Stimulated activated CD4-positive, alpha-beta T cell treated with anti-CD3 and anti-CD28 coated beads, Interleukin-2, amount 100 ng/mL, for 24 hours (primary cell): ENCODE results near the gene HACD1.
A peak's percentile ranks its signal among the peaks of the same experiment; 100 is the strongest.
"Not testable (repeated sequence)": the region's sequence is repeated elsewhere in the genome, so short reads cannot be mapped to it uniquely, and the experiment has no call there.

Experiments
- DNase-seq, 2 donors: peaks; one replicate each; pipeline ENCODE4 v3.0.0-alpha.2; 2020

Gene HACD1

DNA sequence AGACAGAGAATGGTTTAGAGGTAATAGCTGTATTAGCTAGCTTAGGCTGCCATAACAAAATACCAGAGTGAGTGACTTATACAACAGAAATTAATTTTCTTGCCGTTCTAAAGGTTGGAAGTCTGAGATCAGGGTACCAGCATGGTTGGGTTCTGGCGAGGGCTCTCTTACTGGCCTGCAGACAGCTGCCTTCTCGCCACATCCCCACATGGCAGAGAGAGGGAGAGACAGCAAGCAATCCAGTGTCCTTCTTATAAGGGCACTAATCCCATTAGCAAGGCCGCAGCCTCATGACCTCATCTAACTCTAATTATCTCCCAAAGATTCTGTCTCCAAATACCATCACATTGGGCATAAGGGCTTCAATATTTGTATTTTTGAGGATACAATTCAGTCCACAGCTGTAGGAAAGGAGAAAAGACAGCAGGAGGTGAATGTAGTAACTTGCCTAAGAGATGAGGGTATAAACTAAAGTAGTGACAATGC is 23.2 kb upstream of the HACD1 start:
- DNase-seq, result no peak

DNA sequence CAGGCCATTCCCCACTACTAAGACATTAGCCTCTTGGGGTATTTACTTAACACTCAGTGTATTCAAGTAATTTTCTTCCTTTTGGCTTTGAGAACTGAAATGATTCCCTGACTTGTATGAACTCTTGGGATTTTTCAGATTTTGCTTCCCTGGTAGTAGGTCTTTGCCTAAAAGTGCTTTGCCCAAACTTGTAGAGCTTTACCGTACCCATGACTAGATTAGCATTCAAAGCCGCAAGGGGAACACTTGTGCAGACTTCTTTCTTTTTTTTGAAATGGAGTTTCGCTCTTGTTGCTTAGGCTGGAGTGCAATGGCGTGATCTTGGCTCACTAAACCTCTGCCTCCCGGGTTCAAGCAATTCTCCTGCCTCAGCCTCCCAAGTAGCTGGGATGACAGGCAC is 20.7 kb upstream of the HACD1 start:
- no peak for DNase-seq

DNA sequence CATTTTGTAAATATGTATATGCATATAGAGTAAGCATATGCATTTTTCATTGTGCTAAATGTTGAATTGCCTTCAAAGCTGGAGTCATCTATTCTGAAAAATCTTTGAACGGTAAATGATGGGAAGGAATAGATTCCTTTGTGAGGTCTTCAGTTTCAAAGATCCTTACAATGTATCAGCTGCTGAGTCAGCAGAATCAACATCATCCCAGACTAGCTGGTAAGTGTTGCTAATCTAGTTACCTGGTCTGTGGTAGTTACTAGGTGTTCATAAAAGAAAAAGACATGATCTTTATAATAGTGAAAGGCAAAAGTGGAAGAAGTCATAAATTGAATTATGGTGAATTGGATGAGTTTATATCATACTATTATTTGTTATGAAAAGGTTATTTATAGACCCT is 16.2 kb upstream of the HACD1 start:
- DNase-seq, result no peak

DNA sequence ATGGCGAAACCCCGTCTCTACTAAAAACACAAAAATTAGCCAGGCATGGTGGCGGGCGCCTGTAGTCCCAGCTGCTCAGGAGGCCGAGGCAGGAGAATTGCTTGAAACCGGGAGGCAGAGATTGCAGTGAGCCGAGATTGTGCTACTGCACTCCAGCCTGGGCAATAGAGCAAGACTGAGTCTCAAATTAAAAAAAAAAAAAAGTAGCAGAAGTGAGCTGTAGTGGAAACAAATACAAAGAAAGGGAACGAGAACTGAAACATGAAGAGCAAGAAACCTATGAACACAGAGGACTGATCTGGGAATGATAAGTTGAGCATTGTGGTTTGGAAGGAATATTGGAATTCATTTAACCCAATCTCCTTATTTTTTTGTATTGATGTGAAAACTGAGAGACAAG is 15.4 kb upstream of the HACD1 start:
- not testable (repeated sequence) for DNase-seq

DNA sequence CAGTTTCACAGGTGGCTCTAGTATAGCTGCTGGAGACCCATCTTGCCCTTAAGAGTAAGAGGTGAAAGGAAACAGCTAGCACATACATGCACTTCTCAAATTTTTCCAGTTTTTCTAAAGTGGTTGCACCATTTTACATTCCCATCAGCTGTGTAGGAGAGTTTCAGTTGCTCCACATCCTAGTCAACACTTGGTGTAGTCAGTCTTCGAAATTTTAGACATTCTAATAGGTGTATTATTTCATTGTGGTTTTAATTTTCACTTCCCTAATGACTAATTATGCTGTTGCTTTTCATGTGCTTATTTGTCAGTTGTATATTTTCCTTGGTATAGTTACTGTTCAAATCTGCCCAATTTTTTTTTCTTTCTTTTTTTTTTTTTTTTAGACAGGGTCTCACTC is 9.5 kb upstream of the HACD1 start:
- no peak for DNase-seq

DNA sequence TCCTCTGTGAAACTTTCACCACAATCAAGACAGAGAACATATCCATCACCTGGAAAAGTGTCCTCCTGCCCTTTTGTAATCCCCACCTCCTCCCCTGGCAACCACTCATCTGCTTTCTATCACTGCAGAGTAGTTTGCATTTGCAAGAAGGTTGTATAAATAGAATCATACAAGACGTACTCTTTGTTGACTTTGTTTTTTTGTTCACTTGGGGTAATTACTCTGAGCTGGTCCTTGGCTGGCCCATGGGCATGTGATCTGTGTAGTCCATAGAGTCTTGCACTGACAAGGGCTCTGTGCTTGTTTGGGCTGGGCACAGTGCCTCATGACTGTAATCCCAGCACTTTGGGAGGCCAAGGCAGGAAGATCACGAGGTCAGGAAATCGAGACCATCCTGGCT is 7.8 kb upstream of the HACD1 start:
- DNase-seq, result no peak

DNA sequence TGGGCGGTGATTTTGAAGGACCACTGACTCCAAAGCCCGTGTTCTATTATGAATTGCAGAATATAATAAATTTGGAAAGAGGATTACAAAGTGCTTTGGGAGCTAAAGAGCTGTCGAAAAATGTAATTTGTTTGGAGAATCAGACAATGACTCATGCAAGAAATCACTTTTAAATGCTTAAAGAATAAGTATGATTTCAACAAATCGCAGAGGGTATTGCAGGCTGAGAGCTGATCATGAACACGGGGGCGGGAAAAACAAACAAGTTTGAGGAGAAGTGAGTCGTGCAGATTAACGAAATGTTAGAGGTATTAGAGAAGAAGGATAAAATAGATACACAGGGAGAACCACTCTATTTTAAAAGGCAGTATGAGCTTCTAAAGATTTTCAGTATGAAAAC is 4.9 kb upstream of the HACD1 start:
- DNase-seq, result no peak

DNA sequence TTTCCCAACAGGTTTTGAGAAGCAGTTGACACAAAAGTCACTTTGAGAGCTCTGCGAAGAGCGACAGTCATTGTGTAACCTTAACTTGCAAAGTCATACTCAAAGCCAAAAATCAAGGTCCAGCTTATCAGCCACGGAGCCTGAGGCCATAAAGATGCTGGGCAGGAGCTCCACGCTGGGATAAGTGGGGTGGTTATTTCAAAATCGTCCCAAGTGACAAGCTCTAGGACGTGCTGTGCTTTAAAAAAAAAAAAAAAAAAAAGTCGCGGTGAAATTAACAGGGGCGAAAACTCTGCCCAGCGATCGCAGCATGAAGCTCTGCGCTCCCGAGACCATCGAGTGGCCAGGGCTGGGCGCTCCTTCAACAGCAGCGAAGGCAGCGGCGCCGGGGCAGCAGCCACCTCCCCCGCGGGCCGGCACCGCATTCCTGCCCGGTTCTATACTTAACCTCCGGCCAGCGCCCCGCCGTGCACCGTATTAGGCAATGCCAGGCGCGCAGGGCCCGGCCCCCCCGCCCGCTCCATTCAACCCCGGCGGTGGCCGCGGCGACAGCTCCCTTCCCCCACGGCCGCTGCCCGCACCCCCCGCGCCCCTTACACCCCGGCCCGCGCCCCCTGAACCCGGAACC is 657 bp downstream of the HACD1 start:
- peak; percentile 27 to 49 for DNase-seq

DNA sequence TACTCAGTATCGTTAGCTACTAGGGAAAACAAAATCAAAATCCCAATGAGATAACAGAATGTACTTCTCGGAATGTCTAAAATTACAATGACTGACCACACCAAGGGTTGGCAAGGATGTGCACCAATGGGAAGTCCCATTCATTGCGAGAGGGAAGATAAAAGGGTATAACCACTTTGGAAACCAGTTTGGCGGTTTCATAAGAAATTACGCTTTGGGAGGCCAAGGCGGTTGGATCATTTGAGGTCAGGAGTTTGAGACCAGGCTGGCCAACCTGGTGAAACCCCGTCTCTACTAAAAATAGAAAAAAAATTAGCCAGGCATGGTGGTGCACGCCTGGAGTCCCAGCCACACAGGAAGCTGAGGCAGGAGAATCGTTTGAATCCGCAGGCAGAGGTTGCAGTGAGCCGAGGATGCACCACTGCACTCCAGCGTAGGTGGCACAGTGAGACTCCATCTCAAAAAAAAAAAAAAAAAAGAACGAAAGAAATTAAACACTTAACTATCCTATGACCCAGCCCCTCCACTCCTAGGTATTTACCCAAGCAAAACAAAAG is 7.6 kb downstream of the HACD1 start:
- DNase-seq, result no peak

DNA sequence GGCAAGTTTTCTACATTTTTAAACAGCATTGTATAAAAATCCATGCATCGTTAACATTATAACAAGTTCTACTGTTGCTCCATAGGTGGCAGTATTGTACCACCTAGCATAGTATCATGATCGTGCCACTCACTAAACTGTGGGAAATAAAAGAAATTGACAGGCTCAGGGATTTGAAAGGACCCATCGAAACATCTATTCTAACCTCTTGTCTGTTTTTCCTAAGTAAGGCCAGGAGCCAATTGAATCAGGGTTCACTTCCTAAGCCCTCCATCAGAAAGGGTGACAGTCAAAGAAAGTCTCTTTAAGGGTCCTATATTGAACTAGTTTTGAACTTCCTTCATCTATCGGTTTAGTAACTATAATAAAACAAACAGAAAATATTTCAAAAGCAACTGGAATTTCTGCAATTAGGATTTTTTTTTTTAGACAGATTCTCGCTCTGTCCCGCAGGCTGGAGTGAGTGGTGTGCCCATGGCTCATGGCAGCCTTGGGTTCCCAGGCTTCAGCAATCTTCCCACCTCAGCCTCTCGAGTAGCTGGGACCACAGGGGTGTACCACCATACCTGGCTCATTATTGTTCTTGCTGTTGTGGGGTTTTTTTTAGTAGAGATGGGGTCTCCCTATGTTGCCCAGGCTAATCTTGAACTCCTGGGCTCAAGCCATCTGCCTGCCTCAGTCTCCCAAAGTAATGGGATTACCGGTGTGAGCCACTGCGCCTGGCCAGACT is 9.4 kb downstream of the HACD1 start:
- no peak for DNase-seq

DNA sequence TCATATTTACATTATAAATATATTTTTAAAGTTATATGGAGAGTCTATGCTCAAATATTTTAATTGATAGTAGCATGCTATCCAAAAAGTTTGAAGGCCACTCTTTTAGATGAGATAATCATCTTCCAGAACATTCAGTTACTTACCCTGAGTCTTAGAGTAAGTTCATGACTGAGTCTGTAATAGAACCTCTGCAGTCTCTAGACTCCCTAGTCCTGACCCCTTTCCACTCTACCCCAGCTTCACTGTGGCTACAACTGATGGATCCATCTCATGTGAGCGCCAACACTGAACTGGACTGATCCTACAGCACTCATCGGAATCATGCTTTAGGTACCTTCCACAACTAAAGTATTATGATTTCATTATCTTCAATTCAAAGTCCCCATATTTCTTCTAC is 10.1 kb downstream of the HACD1 start:
- DNase-seq, result no peak

DNA sequence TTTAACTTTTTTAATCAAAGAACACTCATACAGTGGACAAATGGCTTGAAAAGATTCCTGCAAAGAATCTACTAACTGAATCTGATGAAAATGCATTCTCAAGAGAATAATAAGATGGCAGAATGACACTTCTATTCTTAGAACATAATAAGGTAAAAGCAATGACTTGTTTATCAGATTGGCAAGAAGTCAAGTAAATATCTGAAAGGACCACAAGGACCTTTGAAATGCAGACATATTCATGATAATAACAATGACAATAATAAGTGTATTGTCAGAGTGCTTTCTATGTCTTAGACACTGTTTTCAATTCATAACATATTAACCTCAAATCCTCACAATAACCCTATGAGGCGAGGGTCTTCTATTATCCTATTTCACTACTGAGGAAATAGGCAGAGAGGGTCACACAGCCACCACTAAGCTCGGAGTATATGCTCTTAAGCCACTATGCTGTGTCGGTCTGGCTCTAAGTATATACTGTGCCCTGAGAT is 10.6 kb downstream of the HACD1 start:
- DNase-seq, result no peak

DNA sequence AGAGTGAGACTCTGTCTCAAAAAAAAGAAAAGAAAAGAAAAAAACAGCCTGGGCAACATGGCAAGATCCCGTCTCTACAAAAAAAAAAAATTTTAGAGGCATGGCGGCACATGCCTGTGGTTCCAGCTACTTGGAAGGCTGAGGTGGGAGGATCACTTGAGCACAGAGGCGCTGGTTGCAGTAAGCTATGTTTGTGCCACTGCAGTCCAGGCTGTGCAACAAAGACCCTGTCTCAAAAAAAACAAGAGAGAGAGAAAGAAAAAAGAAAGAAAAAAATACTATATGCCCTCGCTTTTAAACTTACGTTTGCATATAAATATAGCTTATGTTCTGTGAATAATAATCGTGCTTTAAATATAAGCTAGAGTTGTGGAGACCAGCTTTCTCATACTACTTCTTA is 11.2 kb downstream of the HACD1 start:
- DNase-seq, result no peak

DNA sequence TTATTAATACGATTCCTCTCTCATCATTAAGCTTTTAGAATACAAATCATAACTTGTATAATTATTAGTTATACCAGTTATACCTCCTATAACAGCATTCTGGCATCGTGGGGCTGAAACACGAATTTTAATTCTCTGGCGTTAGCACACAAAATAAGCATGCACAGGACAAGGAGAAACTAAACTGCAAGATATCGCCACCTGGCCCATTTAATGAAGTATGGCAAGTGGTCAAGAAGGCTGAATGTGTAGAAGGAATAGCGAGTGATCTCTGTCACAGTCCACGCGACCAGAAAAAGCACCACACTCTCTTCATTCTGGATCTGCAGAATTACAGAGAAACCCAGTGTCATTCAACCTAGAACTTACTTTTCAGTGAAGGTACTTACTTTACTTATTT is 18.1 kb downstream of the HACD1 start:
- DNase-seq, result no peak

DNA sequence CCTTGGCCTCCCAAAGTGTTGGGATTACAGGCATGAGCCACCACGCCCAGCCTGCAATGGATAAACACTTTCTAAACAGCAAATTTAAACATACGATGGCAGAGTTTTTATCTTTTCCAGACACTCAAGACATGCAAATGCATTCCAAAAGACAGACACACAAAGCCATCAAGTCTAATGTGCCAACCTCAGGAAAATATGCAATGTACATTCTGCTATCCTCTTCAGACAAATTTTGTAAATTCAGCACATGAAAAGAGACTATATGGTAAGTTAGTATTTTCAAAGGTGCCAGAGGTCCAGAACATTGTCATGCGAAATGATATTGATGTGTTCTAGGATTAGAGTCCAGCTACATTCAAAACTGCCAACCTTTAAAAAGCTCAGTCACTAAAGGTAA is 19.8 kb downstream of the HACD1 start:
- DNase-seq, result no peak

DNA sequence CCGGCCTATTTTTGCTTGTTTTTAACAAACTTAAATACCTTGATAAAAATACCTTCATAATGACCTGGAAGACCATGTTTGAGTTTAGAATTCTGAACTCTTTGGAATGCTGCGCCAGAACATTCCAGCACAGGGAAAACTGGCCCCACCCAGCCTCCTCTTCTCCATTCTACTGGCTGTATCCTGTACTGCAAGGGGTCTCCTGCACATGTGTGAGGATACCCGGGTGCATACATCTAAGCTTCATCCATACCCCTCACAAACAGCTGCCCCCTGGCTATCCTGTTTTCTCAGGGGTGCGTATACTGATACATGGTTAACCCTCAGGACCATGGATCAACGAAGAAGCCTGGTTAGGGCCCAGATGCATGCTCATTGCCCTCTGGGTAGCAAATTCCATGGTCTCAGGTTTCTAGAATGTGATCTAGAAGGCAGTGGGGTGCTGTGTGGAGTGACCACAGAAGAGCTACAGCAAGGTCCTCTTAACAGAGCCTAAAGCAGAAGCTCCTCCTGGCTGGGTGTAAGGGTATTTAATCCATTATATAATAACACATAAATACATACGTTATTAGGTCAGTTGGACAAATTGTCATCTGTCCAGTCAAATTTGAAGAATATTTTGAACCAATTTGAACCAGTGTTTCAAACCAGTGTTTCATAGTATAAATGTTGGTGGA is 26.1 kb downstream of the HACD1 start:
- no peak for DNase-seq

DNA sequence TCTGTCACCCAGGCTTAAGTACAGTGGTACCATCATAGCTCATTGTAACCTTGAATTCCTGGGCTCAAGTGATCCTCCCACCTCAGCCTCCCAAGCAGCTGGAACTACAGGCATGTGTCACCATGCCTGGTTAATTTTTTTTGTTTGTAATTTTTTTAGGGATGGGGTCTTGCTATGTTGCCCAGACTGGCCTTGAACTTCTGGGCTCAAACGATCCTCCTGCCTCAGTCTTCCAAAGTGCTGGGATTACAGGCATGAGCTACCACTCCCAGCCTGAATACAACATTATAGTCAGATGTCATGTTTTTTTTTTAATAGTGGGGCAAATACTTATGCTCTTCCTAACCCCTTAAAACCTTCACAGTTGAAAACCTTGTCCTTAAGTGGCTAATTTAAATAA is 27.9 kb downstream of the HACD1 start:
- not testable (repeated sequence) for DNase-seq

DNA sequence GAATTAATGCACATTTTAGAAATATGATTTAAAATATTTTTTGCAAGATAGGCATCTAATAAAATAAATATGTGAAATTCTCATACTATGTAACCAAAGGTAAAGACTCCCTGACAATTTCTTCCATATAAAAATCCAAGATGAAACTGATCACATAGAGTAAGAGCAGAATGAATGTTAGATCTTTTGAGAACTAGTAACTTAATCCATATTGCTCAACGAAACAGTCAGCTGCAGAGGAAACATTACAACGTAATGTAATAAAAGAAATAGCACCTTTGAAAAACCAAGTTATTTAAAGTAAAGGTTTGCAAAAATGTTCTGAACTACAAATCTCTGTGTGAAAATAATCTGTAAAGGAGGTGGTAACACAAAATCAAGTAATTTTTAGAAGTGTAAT is 28.8 kb downstream of the HACD1 start:
- DNase-seq, result no peak

DNA sequence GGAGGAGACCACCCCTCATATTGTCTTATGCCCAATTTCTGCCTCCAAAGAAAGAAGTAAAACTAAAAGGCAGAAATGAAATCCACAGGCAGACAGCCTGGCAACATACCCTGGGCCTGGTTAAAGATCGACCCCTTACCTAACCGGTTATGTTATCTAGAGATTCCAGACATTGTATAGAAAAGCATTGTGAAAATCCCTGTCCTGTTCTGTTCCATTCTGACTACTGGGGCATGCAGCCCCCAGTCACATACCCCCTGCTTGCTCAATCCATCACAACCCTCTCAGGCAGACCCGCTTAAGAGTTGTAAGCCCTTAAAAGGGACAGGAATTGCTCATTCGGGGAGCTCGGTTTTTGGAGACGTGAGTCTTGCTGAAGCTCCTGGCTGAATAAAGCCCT is 29.9 kb downstream of the HACD1 start:
- not testable (repeated sequence) for DNase-seq

DNA sequence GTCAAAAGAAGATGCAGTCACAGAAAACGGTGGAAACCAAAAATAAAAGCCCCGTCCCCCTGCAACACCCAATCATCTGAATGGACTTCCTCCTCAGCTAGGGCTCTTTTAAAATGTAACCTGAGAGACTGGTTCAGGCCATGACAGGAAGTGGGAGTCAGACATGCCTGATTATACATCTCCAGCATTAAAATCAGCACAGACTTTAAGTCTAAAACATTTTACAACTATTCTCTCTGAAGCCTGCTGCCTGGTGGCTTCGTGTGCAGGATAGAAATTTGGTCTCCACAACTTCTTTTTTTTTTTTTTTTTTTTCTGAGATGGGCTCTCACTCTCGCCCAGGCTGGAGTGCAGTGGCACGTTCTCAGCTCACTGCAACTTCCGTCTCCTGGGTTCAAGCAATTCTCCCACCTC is 30.3 kb downstream of the HACD1 start:
- no peak for DNase-seq

DNA sequence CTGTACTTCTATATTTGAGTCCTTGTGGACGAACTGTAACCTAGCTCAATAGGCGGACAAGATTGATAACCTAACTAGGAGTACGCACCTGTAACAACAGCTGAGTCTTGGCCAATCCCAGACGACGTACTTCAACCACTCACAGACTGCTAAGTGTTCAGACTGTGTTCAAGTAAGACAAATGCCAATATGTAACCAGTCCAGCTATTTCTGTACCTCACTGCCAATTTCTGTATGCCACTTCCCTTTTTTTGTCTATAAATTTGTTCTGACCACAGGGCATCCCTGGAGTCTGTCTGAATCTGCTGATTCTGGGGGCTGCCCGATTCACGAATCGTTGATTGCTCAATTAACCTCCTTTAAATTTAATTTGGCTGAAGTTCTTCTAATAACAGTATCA is 32.2 kb downstream of the HACD1 start:
- DNase-seq, result no peak

DNA sequence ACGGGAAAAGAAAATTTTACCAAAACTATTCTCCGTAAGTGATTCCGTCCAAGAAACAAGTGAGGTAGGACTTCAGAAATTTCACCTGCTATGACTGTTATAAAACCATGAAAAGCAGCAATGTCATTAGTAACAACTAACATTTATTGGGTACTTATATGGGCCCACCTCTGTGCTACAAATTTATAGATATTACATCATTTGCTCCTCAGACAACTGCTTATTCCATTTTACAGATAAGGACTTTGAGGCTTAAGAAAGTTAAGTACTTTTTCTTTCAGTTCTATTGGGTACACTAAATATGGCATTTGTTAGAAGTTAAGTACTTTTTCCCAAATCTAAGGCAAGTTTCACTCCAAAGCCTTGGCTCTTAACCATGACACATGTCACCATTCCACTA is 36.3 kb downstream of the HACD1 start:
- no peak for DNase-seq

DNA sequence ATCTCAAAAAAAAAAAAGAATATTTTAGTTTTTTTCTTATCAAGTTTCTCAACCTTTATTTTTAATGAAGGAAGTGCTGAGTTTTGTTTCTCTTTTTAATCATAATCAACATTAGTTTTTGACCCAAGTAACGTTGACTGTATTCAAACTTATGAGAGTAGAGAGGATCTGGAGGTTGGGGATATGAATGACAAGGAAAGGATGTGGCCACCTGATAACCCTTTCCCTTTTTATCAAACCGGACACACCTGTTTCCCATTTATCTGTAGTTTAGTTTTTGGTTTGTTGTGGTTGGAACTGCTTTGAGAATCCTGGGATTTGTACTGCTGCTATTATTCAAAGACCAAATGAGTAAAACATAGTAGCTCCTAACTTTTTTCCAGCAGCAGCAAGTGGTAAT is 38.6 kb downstream of the HACD1 start:
- no peak for DNase-seq

DNA sequence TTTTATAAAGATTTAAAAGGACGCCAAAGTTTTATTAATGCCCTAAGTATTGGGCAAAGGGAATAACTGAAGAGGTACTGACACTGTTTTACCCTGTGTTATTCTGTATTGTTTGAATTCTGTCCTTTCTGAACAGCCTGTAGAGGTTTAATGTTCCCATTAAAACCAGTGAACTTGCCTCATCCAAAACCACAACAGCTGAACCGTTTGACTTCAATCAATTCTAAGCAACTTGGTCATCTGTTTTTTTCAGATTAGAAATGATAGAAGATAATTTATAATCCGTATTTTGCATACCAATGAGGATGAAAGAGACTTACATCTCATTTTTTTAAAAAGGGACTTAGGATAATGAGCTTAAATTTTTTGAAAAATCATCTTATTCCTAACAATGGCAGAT is 40.4 kb downstream of the HACD1 start:
- DNase-seq, result no peak
